Memory B cell (primary cell): Measurements from ENCODE around the gene AASDH.

ENCODE experiments used
- ATAC-seq: fragments of 150-1000 bp; cut with Tn5 transposase; 2 replicates; pipeline ENCODE4 v1.10.0; 2021; ENCODE audit warnings: low read depth, mild to moderate bottlenecking, moderate library complexity
- DNase-seq, 2 donors: peaks; one replicate each; pipeline ENCODE4 v3.0.0; 2022; ENCODE audit warnings: low spot score in 2 of 2
- H3K27ac Mint-ChIP-seq: one replicate; pipeline ENCODE4 v1.8.0; 2022; ENCODE audit warnings: mild to moderate bottlenecking, moderate library complexity, mixed read lengths
- H3K27me3 Mint-ChIP-seq: one replicate; pipeline ENCODE4 v1.8.0; 2022; ENCODE audit warnings: mixed read lengths
- H3K36me3 Mint-ChIP-seq: one replicate; pipeline ENCODE4 v1.8.0; 2022; ENCODE audit warnings: mild to moderate bottlenecking, mixed read lengths
- H3K4me1 Mint-ChIP-seq: one replicate; pipeline ENCODE4 v1.8.0; 2022; ENCODE audit warnings: mixed read lengths
- H3K4me3 Mint-ChIP-seq: one replicate; pipeline ENCODE4 v1.8.0; 2022; ENCODE audit warnings: mild to moderate bottlenecking, moderate library complexity, mixed read lengths
- H3K9me3 Mint-ChIP-seq: one replicate; pipeline ENCODE4 v1.8.0; 2022; ENCODE audit warnings: mixed read lengths

AASDH gene, protein sequence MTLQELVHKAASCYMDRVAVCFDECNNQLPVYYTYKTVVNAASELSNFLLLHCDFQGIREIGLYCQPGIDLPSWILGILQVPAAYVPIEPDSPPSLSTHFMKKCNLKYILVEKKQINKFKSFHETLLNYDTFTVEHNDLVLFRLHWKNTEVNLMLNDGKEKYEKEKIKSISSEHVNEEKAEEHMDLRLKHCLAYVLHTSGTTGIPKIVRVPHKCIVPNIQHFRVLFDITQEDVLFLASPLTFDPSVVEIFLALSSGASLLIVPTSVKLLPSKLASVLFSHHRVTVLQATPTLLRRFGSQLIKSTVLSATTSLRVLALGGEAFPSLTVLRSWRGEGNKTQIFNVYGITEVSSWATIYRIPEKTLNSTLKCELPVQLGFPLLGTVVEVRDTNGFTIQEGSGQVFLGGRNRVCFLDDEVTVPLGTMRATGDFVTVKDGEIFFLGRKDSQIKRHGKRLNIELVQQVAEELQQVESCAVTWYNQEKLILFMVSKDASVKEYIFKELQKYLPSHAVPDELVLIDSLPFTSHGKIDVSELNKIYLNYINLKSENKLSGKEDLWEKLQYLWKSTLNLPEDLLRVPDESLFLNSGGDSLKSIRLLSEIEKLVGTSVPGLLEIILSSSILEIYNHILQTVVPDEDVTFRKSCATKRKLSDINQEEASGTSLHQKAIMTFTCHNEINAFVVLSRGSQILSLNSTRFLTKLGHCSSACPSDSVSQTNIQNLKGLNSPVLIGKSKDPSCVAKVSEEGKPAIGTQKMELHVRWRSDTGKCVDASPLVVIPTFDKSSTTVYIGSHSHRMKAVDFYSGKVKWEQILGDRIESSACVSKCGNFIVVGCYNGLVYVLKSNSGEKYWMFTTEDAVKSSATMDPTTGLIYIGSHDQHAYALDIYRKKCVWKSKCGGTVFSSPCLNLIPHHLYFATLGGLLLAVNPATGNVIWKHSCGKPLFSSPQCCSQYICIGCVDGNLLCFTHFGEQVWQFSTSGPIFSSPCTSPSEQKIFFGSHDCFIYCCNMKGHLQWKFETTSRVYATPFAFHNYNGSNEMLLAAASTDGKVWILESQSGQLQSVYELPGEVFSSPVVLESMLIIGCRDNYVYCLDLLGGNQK

DNA sequence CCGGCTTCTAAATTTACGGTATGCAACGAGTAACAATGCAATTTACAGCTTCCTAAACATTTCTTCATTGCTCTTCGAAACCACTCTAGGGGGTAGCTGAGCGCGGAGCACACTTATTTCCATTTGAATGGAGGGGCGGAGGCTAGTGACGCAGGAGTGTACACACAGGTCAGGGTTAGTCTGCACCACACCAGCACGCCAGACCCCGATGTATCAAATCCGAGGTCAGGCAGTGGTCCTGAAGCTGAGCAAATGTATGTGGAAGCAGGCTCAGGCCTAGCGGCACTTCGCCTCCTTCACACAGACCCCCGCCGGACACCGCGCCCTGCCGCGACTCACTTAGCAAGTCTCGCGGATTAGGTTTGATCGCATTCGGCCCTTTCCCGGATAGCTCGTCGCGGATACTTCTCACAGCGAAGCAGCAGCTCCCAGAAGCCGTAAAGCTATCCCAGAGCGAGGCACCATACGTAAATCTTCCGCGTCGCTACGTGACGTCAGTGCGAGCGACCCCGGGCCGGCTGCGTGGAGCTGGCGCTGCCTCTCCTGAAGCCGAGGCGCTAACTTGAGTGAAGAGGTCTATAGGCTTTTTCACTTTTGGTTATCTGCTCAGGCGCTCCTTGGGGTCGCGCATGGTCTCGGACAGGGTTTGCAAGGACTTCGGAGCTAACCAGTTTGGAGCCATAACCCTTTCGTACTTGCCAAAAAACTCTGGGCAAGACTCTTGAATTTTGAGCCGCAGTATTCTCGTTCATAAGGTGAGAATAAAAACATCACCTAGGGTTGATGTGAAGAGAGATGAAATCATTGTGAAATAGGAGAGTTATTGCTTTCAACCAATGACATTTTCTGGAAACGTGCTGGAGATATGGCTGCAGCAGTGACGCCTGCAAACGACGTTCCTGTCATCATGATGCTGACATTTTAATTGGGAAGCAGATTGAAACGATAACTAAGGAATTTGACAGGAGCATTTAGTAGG is at the start of gene AASDH:
TSS of gene AASDH (minus strand) at position 469 of the 979 bp plus-strand sequence. CDS start 3,192 bp downstream, outside the sequence.
- peak; percentile 86 for ATAC-seq
- peak; percentile 94 to 99 for DNase-seq
- H3K4me1 Mint-ChIP-seq, result peaks cover 24% of the 10 kb centered on the region
- peak within 1 kb of the TSS; percentile 96 for H3K4me3 Mint-ChIP-seq
- peak within 1 kb of the TSS; percentile 98 for H3K27ac Mint-ChIP-seq
- no peaks in the 10 kb centered on the region for H3K9me3 Mint-ChIP-seq
- H3K36me3 Mint-ChIP-seq, result peaks cover 3% of the 10 kb centered on the region
- H3K27me3 Mint-ChIP-seq, result no peaks in the 10 kb centered on the region

GRCh38 chr4:56435140-56435926 is 48.0 kb upstream of the AASDH start, which contains the start of gene PPAT:
Gene PPAT (minus strand): TSS chr4:56435615. CDS start chr4:56435477, 138 bp downstream.
- Mint-ChIP-seq H3K27me3 (no peaks in the 10 kb centered on the region), H3K9me3 (no peaks in the 10 kb centered on the region), H3K36me3 (no peaks in the 10 kb centered on the region), H3K27ac (peak within 1 kb of the TSS; percentile 76), H3K4me3 (peak within 1 kb of the TSS; percentile 91), H3K4me1 (peaks cover 16% of the 10 kb centered on the region)
- peak; percentile 76 for ATAC-seq
- DNase-seq, result peak; percentile 98 to 99

DNA sequence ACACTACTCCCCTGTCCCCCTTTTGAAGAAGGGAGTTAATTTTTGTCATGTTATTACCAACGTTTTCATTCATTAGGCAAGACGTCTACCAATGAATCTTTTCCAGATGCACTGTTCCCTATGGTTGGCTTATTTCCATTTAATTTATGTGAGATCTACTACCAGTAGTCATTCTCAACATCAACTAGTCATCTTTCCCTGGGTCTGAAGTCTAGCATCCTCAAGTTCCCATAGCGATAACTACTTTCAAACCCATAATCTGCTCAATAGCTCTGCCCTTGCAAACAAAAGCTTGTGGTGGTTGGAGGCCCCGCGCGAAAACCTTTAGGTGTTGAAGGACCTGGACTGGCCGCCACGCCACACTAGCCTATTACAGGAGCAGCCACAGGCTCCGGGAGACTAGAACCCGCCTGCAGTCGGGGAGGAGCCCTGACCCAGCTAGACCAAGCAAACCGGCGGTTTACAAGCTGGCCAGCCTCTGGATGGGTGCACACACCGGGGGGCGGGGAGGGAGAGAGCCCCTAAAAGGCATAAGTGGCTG is 47.4 kb upstream of the AASDH start:
- Mint-ChIP-seq H3K27me3 (no peaks in the 10 kb centered on the region), H3K4me1 (peaks cover 12% of the 10 kb centered on the region), H3K9me3 (no peaks in the 10 kb centered on the region), H3K36me3 (no peaks in the 10 kb centered on the region), H3K4me3 (peak overlapping the region; percentile 91), H3K27ac (peak overlapping the region; percentile 76)
- DNase-seq (peak in 1 of 2 donors; percentile 9), ATAC-seq (no peak)

DNA sequence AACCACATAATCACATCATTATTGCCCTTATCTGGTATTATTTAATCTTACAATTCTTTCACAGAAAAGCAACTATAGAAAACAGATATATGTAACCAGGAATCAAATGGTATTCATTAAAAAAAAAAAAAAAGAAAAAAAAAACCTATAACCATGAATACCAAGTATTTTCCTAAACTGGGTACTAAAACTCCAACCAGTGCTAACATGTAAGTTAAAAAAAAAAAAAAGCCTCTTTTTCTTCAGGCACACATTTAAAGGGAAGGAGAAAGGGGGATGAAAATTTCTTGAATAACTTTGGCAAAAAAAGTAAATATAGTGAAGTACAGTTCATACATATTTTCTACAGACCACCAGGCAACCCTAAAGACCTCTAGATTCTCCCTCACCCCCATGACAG is 46.0 kb upstream of the AASDH start:
- H3K9me3 Mint-ChIP-seq, result no peaks in the 10 kb centered on the region

GRCh38 chr4:56430203-56430602 is 42.9 kb upstream of the AASDH start:
- peaks cover 2% of the 10 kb centered on the region for H3K9me3 Mint-ChIP-seq
- peaks cover 11% of the 10 kb centered on the region for H3K4me1 Mint-ChIP-seq
- H3K36me3 Mint-ChIP-seq, result peaks cover 3% of the 10 kb centered on the region
- H3K4me3 Mint-ChIP-seq, result no peak overlapping the region
- ATAC-seq (no peak), DNase-seq (no peak)
- H3K27ac Mint-ChIP-seq, result no peak overlapping the region
- H3K27me3 Mint-ChIP-seq, result no peaks in the 10 kb centered on the region

More for the DNA sequence above, 46.0 kb upstream of the AASDH start:
- H3K36me3 Mint-ChIP-seq, result no peaks in the 10 kb centered on the region
- no peaks in the 10 kb centered on the region for H3K27me3 Mint-ChIP-seq
- peak overlapping the region; percentile 14 for H3K4me3 Mint-ChIP-seq
- peaks cover 12% of the 10 kb centered on the region for H3K4me1 Mint-ChIP-seq
- DNase-seq (no peak), ATAC-seq (no peak)
- H3K27ac Mint-ChIP-seq, result no peak overlapping the region

- peaks cover 3% of the 10 kb centered on the region for H3K36me3 Mint-ChIP-seq
- H3K27ac Mint-ChIP-seq, result no peak overlapping the region
- H3K4me1 Mint-ChIP-seq, result peaks cover 6% of the 10 kb centered on the region
- H3K27me3 Mint-ChIP-seq, result no peaks in the 10 kb centered on the region
- no peak for ATAC-seq
- no peak for DNase-seq
- no peak overlapping the region for H3K4me3 Mint-ChIP-seq
- peaks cover 2% of the 10 kb centered on the region for H3K9me3 Mint-ChIP-seq
Observed at GRCh38 chr4:56427179-56427578, 39.9 kb upstream of the AASDH start.

- Mint-ChIP-seq H3K36me3 (peaks cover 3% of the 10 kb centered on the region), H3K4me3 (no peak overlapping the region), H3K4me1 (peaks cover 6% of the 10 kb centered on the region), H3K9me3 (peaks cover 2% of the 10 kb centered on the region), H3K27ac (no peak overlapping the region), H3K27me3 (no peaks in the 10 kb centered on the region)
- ATAC-seq (no peak), DNase-seq (no peak)
Observed at GRCh38 chr4:56426273-56426672, 39.0 kb upstream of the AASDH start.

- DNase-seq, result no peak
- H3K27me3 Mint-ChIP-seq, result no peaks in the 10 kb centered on the region
- ATAC-seq, result no peak
- no peak overlapping the region for H3K27ac Mint-ChIP-seq
- H3K9me3 Mint-ChIP-seq, result peaks cover 2% of the 10 kb centered on the region
- H3K4me3 Mint-ChIP-seq, result no peak overlapping the region
- H3K36me3 Mint-ChIP-seq, result peaks cover 3% of the 10 kb centered on the region
- peaks cover 6% of the 10 kb centered on the region for H3K4me1 Mint-ChIP-seq
Observed at GRCh38 chr4:56425518-56425917, 38.2 kb upstream of the AASDH start.

DNA sequence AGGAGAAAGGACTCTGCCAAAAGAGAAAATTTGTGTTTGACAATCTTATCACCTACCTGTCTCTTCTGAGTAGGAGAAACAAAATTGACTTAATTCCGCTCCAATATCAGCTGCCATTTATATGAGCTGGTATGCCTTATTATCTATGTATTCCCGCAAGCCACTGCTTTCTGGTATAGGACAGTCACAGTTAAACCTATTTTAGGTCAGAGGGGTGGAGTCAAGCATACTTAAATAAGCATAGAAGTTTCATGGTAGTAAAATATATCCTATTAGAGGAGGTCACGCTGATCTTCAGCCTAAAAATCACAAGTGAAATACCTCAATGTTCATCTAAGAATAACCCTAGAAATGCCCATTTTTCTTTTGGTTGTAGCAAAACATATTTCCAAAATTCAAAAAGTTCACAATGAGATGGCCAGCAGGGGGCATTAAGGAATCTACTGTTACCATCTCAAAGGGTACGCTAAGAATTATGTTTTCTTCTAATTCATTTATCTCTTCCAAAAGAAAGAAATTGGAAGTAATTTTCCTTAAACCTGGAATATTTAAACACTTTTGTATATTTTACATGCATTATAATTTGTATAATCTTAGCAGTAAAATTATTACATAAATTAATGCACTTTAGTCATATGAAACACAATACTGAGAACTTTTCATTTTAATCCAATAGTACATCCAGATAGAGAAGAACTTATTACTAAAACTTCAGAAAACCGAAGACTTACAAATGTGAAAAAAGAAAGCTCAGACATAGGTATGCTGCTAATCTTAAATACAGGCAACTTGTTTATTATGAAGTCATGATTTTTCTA is 37.6 kb upstream of the AASDH start:
- H3K27ac Mint-ChIP-seq, result no peak overlapping the region
- peaks cover 6% of the 10 kb centered on the region for H3K4me1 Mint-ChIP-seq
- ATAC-seq (peak; percentile 35), DNase-seq (peak in 1 of 2 donors; percentile 37)
- peaks cover 2% of the 10 kb centered on the region for H3K9me3 Mint-ChIP-seq
- peaks cover 3% of the 10 kb centered on the region for H3K36me3 Mint-ChIP-seq
- H3K27me3 Mint-ChIP-seq, result no peaks in the 10 kb centered on the region
- no peak overlapping the region for H3K4me3 Mint-ChIP-seq

- H3K9me3 Mint-ChIP-seq, result peaks cover 2% of the 10 kb centered on the region
- ATAC-seq (no peak), DNase-seq (no peak)
- no peak overlapping the region for H3K27ac Mint-ChIP-seq
- no peak overlapping the region for H3K4me3 Mint-ChIP-seq
- H3K4me1 Mint-ChIP-seq, result peaks cover 8% of the 10 kb centered on the region
- H3K36me3 Mint-ChIP-seq, result peaks cover 3% of the 10 kb centered on the region
- no peaks in the 10 kb centered on the region for H3K27me3 Mint-ChIP-seq
Observed at GRCh38 chr4:56424176-56424575, 36.9 kb upstream of the AASDH start.

GRCh38 chr4:56417396-56417795 is 30.1 kb upstream of the AASDH start:
- DNase-seq, result no peak
- H3K27ac Mint-ChIP-seq, result no peak overlapping the region
- no peak overlapping the region for H3K4me3 Mint-ChIP-seq
- H3K27me3 Mint-ChIP-seq, result no peaks in the 10 kb centered on the region
- ATAC-seq, result no peak
- H3K9me3 Mint-ChIP-seq, result no peaks in the 10 kb centered on the region
- peaks cover 4% of the 10 kb centered on the region for H3K4me1 Mint-ChIP-seq
- no peaks in the 10 kb centered on the region for H3K36me3 Mint-ChIP-seq
